Left ventricle myocardium inferior (tissue), 1 donor: Measurements from ENCODE around the gene CDK12. TPM values are rescaled to one million over a fixed set of nuclear protein-coding genes. Genes with fewer than 3 reads are reported as not detected.

Experiments
- DNase-seq: peaks from one replicate; pipeline ENCODE4 v3.0.0-alpha.2; 2020
- H3K27ac ChIP-seq: fragments of 200-600 bp; replicated peaks from 2 replicates; pipeline ENCODE4 v1.8.0; 2021
- H3K27me3 ChIP-seq: fragments of 200-600 bp; 2 replicates; pipeline ENCODE4 v1.8.0; 2021; ENCODE audit warnings: low read depth
- H3K36me3 ChIP-seq: fragments of 200-600 bp; 2 replicates; pipeline ENCODE4 v1.8.0; 2021
- H3K4me1 ChIP-seq: fragments of 200-600 bp; 2 replicates; pipeline ENCODE4 v1.8.0; 2021
- H3K4me3 ChIP-seq: fragments of 200-600 bp; 2 replicates; pipeline ENCODE4 v1.8.0; 2021; ENCODE audit warnings: mild to moderate bottlenecking, moderate library complexity
- H3K9me3 ChIP-seq: fragments of 200-600 bp; replicated peaks from 2 replicates; pipeline ENCODE4 v1.8.0; 2021
- intact Hi-C: fragments of 100-400 bp; cut with micrococcal nuclease; formaldehyde crosslinking; loops from one replicate; pipeline ENCODE4 v1.11.0; 2022
- total RNA-seq: library from RNA; stranded (reverse); fragmentation: NEBNext Ultra II Directional; extraction: Animal tissue kit (Norgen Biotek cat#: 25700); gene quantifications from one replicate; pipeline ENCODE4 v1.2.1, GENCODE V29; 2021
- TF ChIP-seq, protein P1 (sequence below): fragments of 200-600 bp; IDR thresholded peaks from 2 replicates; pipeline ENCODE4 v1.8.0; 2021; ENCODE audit warnings: antibody characterized with exemption, mild to moderate bottlenecking, borderline replicate concordance
- donor health status: DM: no; HTN: yes; CAD: no; lungs with severe emphysema.

CDK12 gene
- total RNA-seq, 1 donor from 2014 or later: 19.7 TPM

DNA sequence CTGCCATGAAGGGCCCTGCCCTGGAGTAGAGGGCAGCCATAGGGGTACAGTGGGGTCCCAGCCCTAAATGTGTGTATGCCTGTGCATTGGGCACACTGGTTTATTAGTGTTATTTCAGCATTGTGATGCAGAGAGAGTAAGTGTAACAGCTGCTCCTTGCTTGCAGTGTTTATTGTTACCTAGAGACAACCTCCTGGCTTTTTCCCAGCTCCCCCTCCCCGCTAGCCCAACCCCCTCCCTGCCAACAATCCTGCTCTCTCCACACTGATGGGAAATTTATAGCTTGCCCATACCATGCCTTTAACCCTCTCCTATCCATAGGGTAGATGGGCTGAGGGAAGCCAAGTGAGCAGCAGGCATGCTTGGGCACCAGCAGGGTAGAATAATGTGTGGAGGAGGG, 95.1 kb downstream of the CDK12 start:
- Histone ChIP-seq H3K27me3 (no peaks in the 10 kb centered on the region), H3K4me1 (no peaks in the 10 kb centered on the region), H3K4me3 (no peak overlapping the region), H3K27ac (no peak overlapping the region), H3K36me3 (peaks cover 85% of the 10 kb centered on the region), H3K9me3 (no peaks in the 10 kb centered on the region)
- TF ChIP-seq, protein P1, sequence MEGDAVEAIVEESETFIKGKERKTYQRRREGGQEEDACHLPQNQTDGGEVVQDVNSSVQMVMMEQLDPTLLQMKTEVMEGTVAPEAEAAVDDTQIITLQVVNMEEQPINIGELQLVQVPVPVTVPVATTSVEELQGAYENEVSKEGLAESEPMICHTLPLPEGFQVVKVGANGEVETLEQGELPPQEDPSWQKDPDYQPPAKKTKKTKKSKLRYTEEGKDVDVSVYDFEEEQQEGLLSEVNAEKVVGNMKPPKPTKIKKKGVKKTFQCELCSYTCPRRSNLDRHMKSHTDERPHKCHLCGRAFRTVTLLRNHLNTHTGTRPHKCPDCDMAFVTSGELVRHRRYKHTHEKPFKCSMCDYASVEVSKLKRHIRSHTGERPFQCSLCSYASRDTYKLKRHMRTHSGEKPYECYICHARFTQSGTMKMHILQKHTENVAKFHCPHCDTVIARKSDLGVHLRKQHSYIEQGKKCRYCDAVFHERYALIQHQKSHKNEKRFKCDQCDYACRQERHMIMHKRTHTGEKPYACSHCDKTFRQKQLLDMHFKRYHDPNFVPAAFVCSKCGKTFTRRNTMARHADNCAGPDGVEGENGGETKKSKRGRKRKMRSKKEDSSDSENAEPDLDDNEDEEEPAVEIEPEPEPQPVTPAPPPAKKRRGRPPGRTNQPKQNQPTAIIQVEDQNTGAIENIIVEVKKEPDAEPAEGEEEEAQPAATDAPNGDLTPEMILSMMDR: no peak
- intact Hi-C loops: no loop called here
- no peak for DNase-seq

DNA sequence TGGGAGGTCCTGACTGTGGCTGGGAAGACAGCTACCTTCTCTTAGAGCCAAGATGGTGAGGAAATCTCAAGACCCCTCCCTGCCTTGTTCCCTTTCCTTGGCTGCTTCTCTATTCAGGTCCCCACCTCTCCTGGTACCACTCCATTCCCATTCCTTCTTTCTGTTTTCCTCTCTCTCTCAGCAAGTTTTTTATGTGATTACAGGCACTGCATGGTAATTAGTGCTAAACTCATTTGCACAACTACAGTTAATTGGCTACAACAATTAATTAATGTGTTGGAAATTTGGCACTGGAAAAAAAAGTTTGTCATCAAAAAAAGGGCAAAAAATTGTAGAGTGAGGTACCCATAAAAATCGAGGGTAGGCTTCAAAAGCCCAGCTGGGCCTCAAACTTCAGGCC, 101.1 kb downstream of the CDK12 start:
- intact Hi-C loops: no loop called here
- no peak overlapping the region for H3K27ac ChIP-seq
- no peak for DNase-seq
- no peak overlapping the region for H3K4me3 ChIP-seq
- H3K27me3 ChIP-seq: no peaks in the 10 kb centered on the region
- no peaks in the 10 kb centered on the region for H3K9me3 ChIP-seq
- peaks cover 60% of the 10 kb centered on the region for H3K36me3 ChIP-seq
- TF ChIP-seq, protein P1: no peak
- H3K4me1 ChIP-seq: peaks cover 4% of the 10 kb centered on the region

- H3K36me3 ChIP-seq: peaks cover 59% of the 10 kb centered on the region
- TF ChIP-seq, protein P1: no peak
- H3K27ac ChIP-seq: no peak overlapping the region
- peaks cover 4% of the 10 kb centered on the region for H3K4me1 ChIP-seq
- intact Hi-C loops: no loop called here
- no peak overlapping the region for H3K4me3 ChIP-seq
- no peak for DNase-seq
- H3K9me3 ChIP-seq: no peaks in the 10 kb centered on the region
- H3K27me3 ChIP-seq: no peaks in the 10 kb centered on the region
These were observed 101.7 kb downstream of the CDK12 start for GRCh38 chr17:39562976-39563375.

GRCh38 chr17:39563476-39563875, 102.2 kb downstream of the CDK12 start:
- Histone ChIP-seq H3K4me3 (no peak overlapping the region), H3K36me3 (peaks cover 54% of the 10 kb centered on the region), H3K27me3 (no peaks in the 10 kb centered on the region), H3K27ac (no peak overlapping the region), H3K4me1 (peaks cover 4% of the 10 kb centered on the region), H3K9me3 (no peaks in the 10 kb centered on the region)
- TF ChIP-seq, protein P1: no peak
- DNase-seq: no peak
- intact Hi-C loops: no loop called here

DNA sequence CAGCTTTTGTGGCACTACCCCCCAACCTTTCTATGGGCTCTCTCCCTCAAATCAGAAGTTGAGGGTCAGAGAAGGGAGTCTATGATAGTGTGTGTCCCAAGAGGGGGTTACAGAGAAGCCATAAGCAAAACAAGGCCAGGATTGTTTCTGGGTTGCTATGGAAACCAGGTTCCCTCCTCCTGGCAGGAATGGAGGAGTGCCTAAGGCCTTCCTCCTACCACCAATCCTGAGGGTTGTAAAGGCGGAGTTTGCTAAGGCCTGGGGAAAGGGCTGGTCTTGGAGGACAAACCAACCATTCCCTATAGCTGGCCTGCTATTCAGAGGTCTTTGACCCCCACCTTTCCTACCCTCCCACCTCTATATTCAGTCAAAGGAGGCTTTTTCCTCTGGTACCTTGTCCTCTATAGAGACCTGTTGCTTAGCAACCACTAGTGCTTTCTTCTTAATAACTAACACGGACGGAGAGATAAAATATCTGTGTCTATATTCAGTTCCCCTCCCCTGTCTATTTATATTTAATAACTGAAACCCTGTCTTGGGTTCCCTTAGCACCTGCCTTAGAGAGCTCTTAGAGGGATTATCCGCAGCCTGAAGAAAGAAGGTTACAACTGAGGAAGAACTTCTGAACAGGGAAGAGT, 103.0 kb downstream of the CDK12 start:
- no peak for DNase-seq
- Histone ChIP-seq H3K27me3 (no peaks in the 10 kb centered on the region), H3K36me3 (peaks cover 52% of the 10 kb centered on the region), H3K4me1 (peaks cover 4% of the 10 kb centered on the region), H3K27ac (no peak overlapping the region), H3K9me3 (no peaks in the 10 kb centered on the region), H3K4me3 (no peak overlapping the region)
- intact Hi-C loops: no loop called here
- TF ChIP-seq, protein P1: no peak
